KMS-11 (cell line): ENCODE measurements around the gene CYP2A6.
"Not testable (repeated sequence)": the region's sequence is repeated elsewhere in the genome, so short reads cannot be mapped to it uniquely, and the experiment has no call there.

Source experiments
- H2AFZ ChIP-seq: fragments of 200-600 bp; sonication (generic); 2 replicates; pipeline ENCODE4 v1.6.1; 2016; ENCODE audit warnings: antibody characterized with exemption, mixed run types, low read depth
- H3K27ac ChIP-seq: fragments of 200-600 bp; sonication (generic); 2 replicates; pipeline ENCODE4 v1.6.1; 2016; ENCODE audit warnings: mild to moderate bottlenecking, mixed run types
- H3K27me3 ChIP-seq: fragments of 200-600 bp; sonication (generic); 2 replicates; pipeline ENCODE4 v1.6.1; 2017; ENCODE audit warnings: mild to moderate bottlenecking, low read depth, mixed run types, moderate library complexity; ENCODE audit not compliant: insufficient read depth
- H3K36me3 ChIP-seq: fragments of 200-600 bp; sonication (generic); 2 replicates; pipeline ENCODE4 v1.6.1; 2017; ENCODE audit warnings: mild to moderate bottlenecking, mixed run types; ENCODE audit not compliant: insufficient read depth
- H3K4me1 ChIP-seq: fragments of 200-600 bp; sonication (generic); 2 replicates; pipeline ENCODE4 v1.6.1; 2016; ENCODE audit warnings: mild to moderate bottlenecking, low read depth, mixed run types; ENCODE audit not compliant: poor library complexity, severe bottlenecking
- H3K4me2 ChIP-seq: fragments of 200-600 bp; sonication (generic); 2 replicates; pipeline ENCODE4 v1.7.0; 2016; ENCODE audit warnings: mild to moderate bottlenecking, mixed run types
- H3K4me3 ChIP-seq: fragments of 200-600 bp; sonication (generic); IDR thresholded peaks from 2 replicates; pipeline ENCODE4 v1.6.1; 2017; ENCODE audit warnings: low read depth, low read length, mixed read lengths; ENCODE audit not compliant: insufficient read depth
- H3K79me2 ChIP-seq: fragments of 200-600 bp; sonication (generic); 2 replicates; pipeline ENCODE4 v1.6.1; 2016; ENCODE audit warnings: low read depth, mixed run types; ENCODE audit not compliant: insufficient read depth
- H3K9ac ChIP-seq: fragments of 200-600 bp; sonication (generic); 2 replicates; pipeline ENCODE4 v1.6.1; 2016; ENCODE audit warnings: mild to moderate bottlenecking, mixed run types
- H4K20me1 ChIP-seq: fragments of 200-600 bp; sonication (generic); 2 replicates; pipeline ENCODE4 v1.6.1; 2016; ENCODE audit warnings: mild to moderate bottlenecking, mixed run types; ENCODE audit not compliant: insufficient read depth
- TF ChIP-seq, protein P1 (sequence below): fragments of 200-600 bp; sonication (generic); conservative IDR thresholded peaks from 2 replicates; pipeline ENCODE4 v1.6.1; 2017; ENCODE audit warnings: low read depth, mild to moderate bottlenecking, antibody characterized with exemption, low read length, moderate library complexity, mixed read lengths

Gene CYP2A6, protein sequence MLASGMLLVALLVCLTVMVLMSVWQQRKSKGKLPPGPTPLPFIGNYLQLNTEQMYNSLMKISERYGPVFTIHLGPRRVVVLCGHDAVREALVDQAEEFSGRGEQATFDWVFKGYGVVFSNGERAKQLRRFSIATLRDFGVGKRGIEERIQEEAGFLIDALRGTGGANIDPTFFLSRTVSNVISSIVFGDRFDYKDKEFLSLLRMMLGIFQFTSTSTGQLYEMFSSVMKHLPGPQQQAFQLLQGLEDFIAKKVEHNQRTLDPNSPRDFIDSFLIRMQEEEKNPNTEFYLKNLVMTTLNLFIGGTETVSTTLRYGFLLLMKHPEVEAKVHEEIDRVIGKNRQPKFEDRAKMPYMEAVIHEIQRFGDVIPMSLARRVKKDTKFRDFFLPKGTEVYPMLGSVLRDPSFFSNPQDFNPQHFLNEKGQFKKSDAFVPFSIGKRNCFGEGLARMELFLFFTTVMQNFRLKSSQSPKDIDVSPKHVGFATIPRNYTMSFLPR

DNA sequence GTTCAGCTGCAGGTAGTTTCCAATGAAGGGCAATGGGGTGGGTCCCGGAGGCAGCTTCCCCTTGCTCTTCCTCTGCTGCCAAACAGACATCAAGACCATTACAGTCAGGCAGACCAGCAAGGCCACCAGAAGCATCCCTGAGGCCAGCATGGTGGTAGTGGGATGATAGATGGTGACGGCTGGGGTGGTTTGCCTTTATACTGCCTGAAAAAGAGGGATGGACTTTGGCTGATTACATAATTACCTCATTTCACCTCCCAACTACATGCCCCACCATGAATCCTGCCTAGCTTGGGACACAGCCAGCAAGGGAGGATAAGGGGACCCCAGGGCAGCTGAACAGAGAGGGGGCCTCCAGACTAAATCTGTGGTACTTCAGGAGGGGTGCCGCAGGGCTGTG lies at the start of gene CYP2A6:
CYP2A6 (minus strand) TSS at position 171 of the 400 bp plus-strand sequence; CDS start at position 150, 21 bp downstream.
- H3K4me1 ChIP-seq, H3K4me3 ChIP-seq, H2AFZ ChIP-seq, H3K27me3 ChIP-seq, H3K36me3 ChIP-seq, H3K79me2 ChIP-seq, H3K27ac ChIP-seq, H3K9ac ChIP-seq, H3K4me2 ChIP-seq, H4K20me1 ChIP-seq: not testable (repeated sequence)

DNA sequence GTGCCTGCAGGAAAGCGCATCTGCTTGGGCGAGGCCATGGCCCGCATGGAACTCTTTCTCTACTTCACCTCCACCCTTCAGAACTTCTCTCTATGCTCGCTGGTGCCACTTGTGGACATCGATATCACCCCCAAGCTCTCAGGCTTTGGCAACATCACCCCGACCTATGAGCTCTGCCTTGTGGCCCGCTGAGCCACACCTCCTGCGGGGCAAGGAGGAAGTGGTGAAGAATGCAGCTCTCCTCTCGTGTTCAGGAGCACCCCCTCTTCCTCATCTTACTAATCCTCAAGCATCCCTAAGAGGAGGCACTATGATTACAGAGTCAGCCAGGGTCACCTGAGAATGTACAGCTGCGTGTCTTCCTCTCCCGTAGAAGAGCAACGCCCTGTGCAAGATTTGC lies 49.7 kb upstream of the CYP2A6 start:
- not testable (repeated sequence) for H4K20me1 ChIP-seq, H2AFZ ChIP-seq

DNA sequence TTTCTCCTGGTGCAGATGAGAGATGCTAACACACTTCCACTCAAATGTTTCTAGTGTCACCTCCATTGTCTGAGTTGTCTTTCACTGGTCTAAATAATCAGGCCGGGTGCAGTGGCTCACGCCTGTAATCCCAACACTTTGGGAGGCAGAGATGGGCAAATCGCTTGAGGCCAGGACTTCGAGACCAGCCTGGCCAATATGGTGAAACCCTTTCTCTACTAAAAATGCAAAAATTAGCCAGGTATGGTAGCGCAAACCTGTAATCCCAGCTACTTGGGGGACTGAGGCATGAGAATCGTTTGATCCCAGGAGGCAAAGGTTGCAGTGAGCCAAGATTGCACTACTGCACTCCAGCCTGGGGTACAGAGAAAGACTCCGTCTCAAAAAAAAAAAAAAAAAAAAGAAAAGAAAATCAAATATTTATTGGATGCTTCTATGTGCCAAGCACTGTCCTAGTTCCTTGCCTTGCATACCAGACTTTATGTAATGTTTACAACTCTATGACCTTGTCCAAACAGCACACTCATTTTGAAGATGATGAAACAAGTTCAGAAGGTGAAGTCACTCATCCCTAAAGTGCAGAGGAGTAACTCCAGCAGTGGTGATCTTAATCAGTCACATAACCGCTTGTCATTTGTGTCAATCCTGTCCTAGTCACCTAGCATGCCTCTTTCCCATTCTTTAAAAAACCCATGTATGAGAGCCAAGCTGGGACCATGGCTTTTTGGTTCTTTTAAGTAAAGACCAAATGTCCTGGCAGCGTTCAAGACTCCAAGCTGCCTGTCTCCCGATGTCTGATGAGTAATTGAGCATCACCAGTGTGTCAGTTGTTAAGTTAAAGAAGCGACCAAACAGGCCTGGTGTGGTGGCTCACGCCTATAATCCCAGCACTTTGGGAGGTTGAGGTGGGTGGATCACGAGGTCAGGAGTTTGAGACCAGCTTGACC lies 46.9 kb upstream of the CYP2A6 start:
- not testable (repeated sequence) for H3K27me3 ChIP-seq, H3K4me1 ChIP-seq, H3K79me2 ChIP-seq, H3K27ac ChIP-seq, H4K20me1 ChIP-seq, H3K36me3 ChIP-seq, H3K4me3 ChIP-seq, H3K9ac ChIP-seq, H2AFZ ChIP-seq, H3K4me2 ChIP-seq

More for the DNA sequence above, 49.7 kb upstream of the CYP2A6 start:
- not testable (repeated sequence) for H3K9ac ChIP-seq, H3K4me3 ChIP-seq, H3K4me2 ChIP-seq, H3K79me2 ChIP-seq, H3K27me3 ChIP-seq, H3K4me1 ChIP-seq, H3K36me3 ChIP-seq, H3K27ac ChIP-seq

DNA sequence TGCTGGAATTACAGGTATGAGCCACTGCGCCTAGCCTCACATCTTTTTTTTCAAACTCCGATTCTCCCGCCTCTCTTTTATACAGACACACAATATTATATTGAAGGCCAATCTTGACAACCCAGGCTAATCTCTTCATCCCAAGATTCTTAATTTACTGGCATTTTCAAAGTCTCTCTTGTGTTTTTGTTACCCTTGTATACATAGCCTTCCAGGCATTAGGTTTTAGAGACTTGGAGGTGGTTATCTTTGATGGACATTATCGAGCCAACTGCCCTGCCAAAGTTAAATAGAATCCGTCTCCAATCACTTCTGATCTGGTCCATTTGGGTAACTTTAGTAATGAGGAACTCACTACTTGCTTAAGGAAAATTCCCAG lies 46.2 kb upstream of the CYP2A6 start:
- H3K4me2 ChIP-seq: no peak overlapping the region
- H3K4me3 ChIP-seq: no peak overlapping the region
- no peak overlapping the region for H3K9ac ChIP-seq
- H3K79me2 ChIP-seq: no peaks in the 10 kb centered on the region
- H3K27ac ChIP-seq: no peak overlapping the region
- no peaks in the 10 kb centered on the region for H3K4me1 ChIP-seq
- TF ChIP-seq, protein P1, sequence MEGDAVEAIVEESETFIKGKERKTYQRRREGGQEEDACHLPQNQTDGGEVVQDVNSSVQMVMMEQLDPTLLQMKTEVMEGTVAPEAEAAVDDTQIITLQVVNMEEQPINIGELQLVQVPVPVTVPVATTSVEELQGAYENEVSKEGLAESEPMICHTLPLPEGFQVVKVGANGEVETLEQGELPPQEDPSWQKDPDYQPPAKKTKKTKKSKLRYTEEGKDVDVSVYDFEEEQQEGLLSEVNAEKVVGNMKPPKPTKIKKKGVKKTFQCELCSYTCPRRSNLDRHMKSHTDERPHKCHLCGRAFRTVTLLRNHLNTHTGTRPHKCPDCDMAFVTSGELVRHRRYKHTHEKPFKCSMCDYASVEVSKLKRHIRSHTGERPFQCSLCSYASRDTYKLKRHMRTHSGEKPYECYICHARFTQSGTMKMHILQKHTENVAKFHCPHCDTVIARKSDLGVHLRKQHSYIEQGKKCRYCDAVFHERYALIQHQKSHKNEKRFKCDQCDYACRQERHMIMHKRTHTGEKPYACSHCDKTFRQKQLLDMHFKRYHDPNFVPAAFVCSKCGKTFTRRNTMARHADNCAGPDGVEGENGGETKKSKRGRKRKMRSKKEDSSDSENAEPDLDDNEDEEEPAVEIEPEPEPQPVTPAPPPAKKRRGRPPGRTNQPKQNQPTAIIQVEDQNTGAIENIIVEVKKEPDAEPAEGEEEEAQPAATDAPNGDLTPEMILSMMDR: no peak
- H2AFZ ChIP-seq: no peak overlapping the region
- no peaks in the 10 kb centered on the region for H4K20me1 ChIP-seq
- no peaks in the 10 kb centered on the region for H3K36me3 ChIP-seq
- H3K27me3 ChIP-seq: no peaks in the 10 kb centered on the region

DNA sequence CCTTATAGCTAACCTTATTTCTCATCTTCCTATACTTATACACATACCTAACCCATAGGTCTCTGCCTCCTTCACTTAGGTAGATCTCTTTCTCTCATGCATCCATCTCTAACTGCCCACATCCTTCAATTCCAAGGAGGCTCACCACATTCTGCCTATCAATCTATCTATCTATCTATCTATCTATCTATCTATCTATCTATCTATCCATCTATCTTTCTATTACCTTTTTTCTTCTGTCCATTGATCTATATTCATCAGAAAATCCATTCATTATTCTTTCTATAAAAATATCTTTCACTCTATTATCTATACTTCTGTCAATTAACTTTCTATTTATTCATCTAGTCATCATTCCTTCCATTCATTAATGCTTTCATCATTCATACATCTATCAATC lies 42.9 kb upstream of the CYP2A6 start:
- H3K36me3 ChIP-seq: no peaks in the 10 kb centered on the region
- H3K4me2 ChIP-seq: no peak overlapping the region
- H3K27me3 ChIP-seq: no peaks in the 10 kb centered on the region
- H3K9ac ChIP-seq: no peak overlapping the region
- H3K27ac ChIP-seq: no peak overlapping the region
- TF ChIP-seq, protein P1: no peak
- H2AFZ ChIP-seq: no peak overlapping the region
- no peak overlapping the region for H3K4me3 ChIP-seq
- H3K79me2 ChIP-seq: no peaks in the 10 kb centered on the region
- H4K20me1 ChIP-seq: no peaks in the 10 kb centered on the region
- no peaks in the 10 kb centered on the region for H3K4me1 ChIP-seq
